SH-SY5Y (cell line): Measurements from ENCODE around the gene ABCA2.

Experiments used
- GATA2 ChIP-seq: IDR thresholded peaks from 2 replicates; pipeline ENCODE4 v1.6.1; 2011; ENCODE audit warnings: mild to moderate bottlenecking, low read depth, low read length
- GATA3 ChIP-seq: IDR thresholded peaks from 2 replicates; pipeline ENCODE4 v1.6.1; 2011; ENCODE audit warnings: low read depth, mild to moderate bottlenecking, low read length, moderate library complexity

- TF ChIP-seq GATA2 (no peak), GATA3 (no peak)
Measured at GRCh38 chr9:136962701-136963248, 65.3 kb downstream of the ABCA2 start.
